H9 (cell line): ENCODE results near the gene DSCAM. TPM values are rescaled to one million over a fixed set of nuclear protein-coding genes. Genes with fewer than 3 reads are reported as not detected.

ENCODE experiments used
- DNase-seq: peaks from one replicate; pipeline ENCODE4 v3.0.0-alpha.2; 2017
- H2AFZ ChIP-seq: one replicate; pipeline ENCODE4 v1.6.1; 2013; ENCODE audit warnings: mild to moderate bottlenecking, low read length, control low read depth, moderate library complexity
- H2AK5ac ChIP-seq: 2 replicates; pipeline ENCODE4 v1.6.1; 2013; ENCODE audit warnings: low read length, control low read depth, mixed read lengths; ENCODE audit not compliant: insufficient read length
- H2BK120ac ChIP-seq: one replicate; pipeline ENCODE4 v1.6.1; 2013; ENCODE audit warnings: low read depth, mild to moderate bottlenecking, low read length, control low read depth, inconsistent platforms; ENCODE audit not compliant: poor library complexity, severe bottlenecking
- H2BK12ac ChIP-seq: 2 replicates; pipeline ENCODE4 v1.6.1; 2013; ENCODE audit warnings: low read length, control low read depth, mixed read lengths, low read depth; ENCODE audit not compliant: insufficient read length
- H2BK15ac ChIP-seq: 2 replicates; pipeline ENCODE4 v1.6.1; 2013; ENCODE audit warnings: low read depth, low read length, control low read depth
- H2BK20ac ChIP-seq: one replicate; pipeline ENCODE4 v1.6.1; 2013; ENCODE audit warnings: low read depth, mild to moderate bottlenecking, low read length, control low read depth, inconsistent platforms; ENCODE audit not compliant: poor library complexity, severe bottlenecking
- H2BK5ac ChIP-seq: 2 replicates; pipeline ENCODE4 v1.6.1; 2013; ENCODE audit warnings: low read length, control low read depth, mixed read lengths; ENCODE audit not compliant: insufficient read length
- H3K14ac ChIP-seq: 2 replicates; pipeline ENCODE4 v1.6.1; 2013; ENCODE audit warnings: low read length, control low read depth; ENCODE audit not compliant: insufficient read depth
- H3K18ac ChIP-seq: 2 replicates; pipeline ENCODE4 v1.6.1; 2013; ENCODE audit warnings: low read depth, mild to moderate bottlenecking, mixed read lengths, low read length, control low read depth; ENCODE audit not compliant: insufficient read length
- H3K23ac ChIP-seq: 2 replicates; pipeline ENCODE4 v1.6.1; 2013; ENCODE audit warnings: low read length, control low read depth, mixed read lengths, low read depth; ENCODE audit not compliant: insufficient read length
- H3K23me2 ChIP-seq: 2 replicates; pipeline ENCODE4 v1.6.1; 2013; ENCODE audit warnings: low read depth, mild to moderate bottlenecking, mixed read lengths, low read length, control low read depth; ENCODE audit not compliant: insufficient read length, poor library complexity, severe bottlenecking
- H3K27ac ChIP-seq: 2 replicates; pipeline ENCODE4 v1.5.1; 2013; ENCODE audit warnings: low read length, control low read depth, mixed read lengths, low read depth; ENCODE audit not compliant: insufficient read length
- H3K27me3 ChIP-seq: 2 replicates; pipeline ENCODE4 v1.6.1; 2013; ENCODE audit warnings: low read length, control low read depth, inconsistent platforms; ENCODE audit not compliant: insufficient read depth
- H3K4ac ChIP-seq: 2 replicates; pipeline ENCODE4 v1.6.1; 2013; ENCODE audit warnings: low read depth, mild to moderate bottlenecking, control low read depth, inconsistent platforms, low read length, moderate library complexity
- H3K4me1 ChIP-seq: 2 replicates; pipeline ENCODE4 v1.6.1; 2013; ENCODE audit warnings: low read length, control low read depth, inconsistent platforms; ENCODE audit not compliant: insufficient read depth
- H3K4me2 ChIP-seq: 2 replicates; pipeline ENCODE4 v1.6.1; 2013; ENCODE audit warnings: low read length, control low read depth, mixed read lengths; ENCODE audit not compliant: insufficient read length, insufficient read depth
- H3K56ac ChIP-seq: 2 replicates; pipeline ENCODE4 v1.6.1; 2013; ENCODE audit warnings: low read depth, mild to moderate bottlenecking, mixed read lengths, low read length, control low read depth; ENCODE audit not compliant: insufficient read length
- H3K79me1 ChIP-seq: 2 replicates; pipeline ENCODE4 v1.6.1; 2013; ENCODE audit warnings: low read depth, mild to moderate bottlenecking, moderate library complexity, low read length, control low read depth, inconsistent platforms; ENCODE audit not compliant: insufficient read depth, poor library complexity, severe bottlenecking
- H3K79me2 ChIP-seq: 2 replicates; pipeline ENCODE4 v1.6.1; 2013; ENCODE audit warnings: low read length, control low read depth, inconsistent platforms; ENCODE audit not compliant: insufficient read depth
- H3K9ac ChIP-seq: 2 replicates; pipeline ENCODE4 v1.6.1; 2013; ENCODE audit warnings: low read length, control low read depth, mixed read lengths; ENCODE audit not compliant: insufficient read length; ENCODE audit errors: extremely low read depth
- H3K9me3 ChIP-seq: one replicate; pipeline ENCODE4 v1.6.1; 2013; ENCODE audit warnings: low read depth, low read length, inconsistent platforms; ENCODE audit not compliant: control insufficient read depth
- H3T11ph ChIP-seq: one replicate; pipeline ENCODE4 v1.6.1; 2013; ENCODE audit warnings: mild to moderate bottlenecking, low read length, control low read depth, inconsistent platforms
- H4K20me1 ChIP-seq: one replicate; pipeline ENCODE4 v1.6.1; 2013; ENCODE audit not compliant: control insufficient read depth, insufficient read length, insufficient read depth
- H4K5ac ChIP-seq: 2 replicates; pipeline ENCODE4 v1.6.1; 2013; ENCODE audit warnings: low read depth, mild to moderate bottlenecking, mixed read lengths, low read length, control low read depth; ENCODE audit not compliant: insufficient read length
- H4K8ac ChIP-seq: replicated peaks from 2 replicates; pipeline ENCODE4 v1.6.1; 2013; ENCODE audit warnings: low read length, control low read depth, mixed read lengths, low read depth; ENCODE audit not compliant: insufficient read length
- H4K91ac ChIP-seq: 2 replicates; pipeline ENCODE4 v1.6.1; 2013; ENCODE audit warnings: low read depth, mild to moderate bottlenecking, moderate library complexity, mixed read lengths, low read length, control low read depth; ENCODE audit not compliant: insufficient read length
- H3K27ac Mint-ChIP-seq, 3 experiments: 2 replicates in 2 of 3; 3 replicates in 1 of 3; pipeline ENCODE4 v1.8.0; 2020 to 2021; ENCODE audit warnings: mixed read lengths in 3 of 3, mild to moderate bottlenecking in 1 of 3, moderate library complexity in 1 of 3
- H3K27me3 Mint-ChIP-seq: 2 replicates; pipeline ENCODE4 v1.8.0; 2021; ENCODE audit warnings: low read depth, mild to moderate bottlenecking, moderate library complexity, mixed read lengths
- H3K36me3 Mint-ChIP-seq, 3 experiments: 2 replicates in 2 of 3; 3 replicates in 1 of 3; pipeline ENCODE4 v1.8.0; 2020 to 2021; ENCODE audit warnings: low read depth in 3 of 3, mixed read lengths in 3 of 3; ENCODE audit not compliant: insufficient read depth in 1 of 3
- H3K4me1 Mint-ChIP-seq, 2 experiments: 2 replicates each; pipeline ENCODE4 v1.8.0; 2020; ENCODE audit warnings: mixed read lengths in 2 of 2
- H3K4me3 Mint-ChIP-seq, 2 experiments: 2 replicates in 1 of 2; 3 replicates in 1 of 2; pipeline ENCODE4 v1.8.0; 2020 to 2021; ENCODE audit warnings: mild to moderate bottlenecking in 2 of 2, mixed read lengths in 2 of 2, moderate library complexity in 1 of 2
- H3K9me3 Mint-ChIP-seq, 2 experiments: 2 replicates in 1 of 2; 3 replicates in 1 of 2; pipeline ENCODE4 v1.8.0; 2020; ENCODE audit warnings: mild to moderate bottlenecking in 2 of 2, mixed read lengths in 2 of 2, moderate library complexity in 1 of 2
- total RNA-seq: library from RNA; stranded (reverse); gene quantifications from 2 replicates; pipeline ENCODE4 v1.2.1, GENCODE V29; 2021
- TF ChIP-seq, protein P1 (sequence below): fragments of 200-600 bp; sonication (generic); conservative IDR thresholded peaks from 3 replicates; pipeline ENCODE4 v1.8.0; 2021; ENCODE audit warnings: antibody characterized with exemption, mild to moderate bottlenecking

The DSCAM gene
- total RNA-seq, 1 experiment from 2014 or later, result 0.17 TPM

DNA sequence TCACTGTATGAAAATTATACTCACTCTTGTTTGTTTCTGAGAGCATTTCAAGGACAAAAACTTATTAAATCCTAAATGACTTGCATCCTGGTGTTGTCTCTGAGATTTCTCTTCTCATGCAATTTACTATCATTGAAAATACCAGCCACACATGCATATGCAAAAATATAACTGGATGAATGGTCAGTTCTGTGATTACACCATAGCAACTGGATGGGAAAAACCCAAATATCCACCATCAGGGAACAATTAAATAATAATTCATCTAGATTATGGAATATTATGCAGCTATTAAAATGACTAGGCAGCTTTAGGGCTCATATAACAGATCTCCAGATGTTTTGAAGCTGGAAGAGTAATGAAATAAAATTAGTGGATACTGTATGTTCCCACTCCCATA is 11.6 kb upstream of the DSCAM start:
- no peak overlapping the region for H2BK120ac ChIP-seq
- H2AFZ ChIP-seq, result no peak overlapping the region
- Mint-ChIP-seq H3K9me3 (peaks cover 6 to 8% of the 10 kb centered on the region in 2 experiments; a peak in 4 of 5 replicates), H3K36me3 (peaks cover 0 to 11% (median 11%) of the 10 kb centered on the region in 3 experiments; a peak in 4 of 7 replicates), H3K27ac (no peak overlapping the region), H3K27me3 (peaks cover 2% of the 10 kb centered on the region; the same call in 1 of the 2 replicates), H3K4me3 (no peak overlapping the region), H3K4me1 (peaks cover 10 to 13% of the 10 kb centered on the region in 2 experiments)
- no peak overlapping the region for H3K18ac ChIP-seq
- TF ChIP-seq, protein P1, sequence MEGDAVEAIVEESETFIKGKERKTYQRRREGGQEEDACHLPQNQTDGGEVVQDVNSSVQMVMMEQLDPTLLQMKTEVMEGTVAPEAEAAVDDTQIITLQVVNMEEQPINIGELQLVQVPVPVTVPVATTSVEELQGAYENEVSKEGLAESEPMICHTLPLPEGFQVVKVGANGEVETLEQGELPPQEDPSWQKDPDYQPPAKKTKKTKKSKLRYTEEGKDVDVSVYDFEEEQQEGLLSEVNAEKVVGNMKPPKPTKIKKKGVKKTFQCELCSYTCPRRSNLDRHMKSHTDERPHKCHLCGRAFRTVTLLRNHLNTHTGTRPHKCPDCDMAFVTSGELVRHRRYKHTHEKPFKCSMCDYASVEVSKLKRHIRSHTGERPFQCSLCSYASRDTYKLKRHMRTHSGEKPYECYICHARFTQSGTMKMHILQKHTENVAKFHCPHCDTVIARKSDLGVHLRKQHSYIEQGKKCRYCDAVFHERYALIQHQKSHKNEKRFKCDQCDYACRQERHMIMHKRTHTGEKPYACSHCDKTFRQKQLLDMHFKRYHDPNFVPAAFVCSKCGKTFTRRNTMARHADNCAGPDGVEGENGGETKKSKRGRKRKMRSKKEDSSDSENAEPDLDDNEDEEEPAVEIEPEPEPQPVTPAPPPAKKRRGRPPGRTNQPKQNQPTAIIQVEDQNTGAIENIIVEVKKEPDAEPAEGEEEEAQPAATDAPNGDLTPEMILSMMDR, result no peak
- no peaks in the 10 kb centered on the region for H3K27me3 ChIP-seq
- H4K20me1 ChIP-seq, result no peaks in the 10 kb centered on the region
- no peak overlapping the region for H3K4me2 ChIP-seq
- no peak overlapping the region for H3K27ac ChIP-seq
- no peak overlapping the region for H3T11ph ChIP-seq
- no peak overlapping the region for H3K4ac ChIP-seq
- no peak overlapping the region for H2AK5ac ChIP-seq
- H2BK15ac ChIP-seq, result no peak overlapping the region
- no peaks in the 10 kb centered on the region for H3K79me2 ChIP-seq
- no peaks in the 10 kb centered on the region for H3K23me2 ChIP-seq
- H3K9me3 ChIP-seq, result no peaks in the 10 kb centered on the region
- H2BK12ac ChIP-seq, result no peak overlapping the region
- H2BK5ac ChIP-seq, result no peak overlapping the region
- no peak overlapping the region for H4K5ac ChIP-seq
- no peak overlapping the region for H3K14ac ChIP-seq
- DNase-seq, result no peak
- no peak overlapping the region for H4K91ac ChIP-seq
- no peak overlapping the region for H2BK20ac ChIP-seq
- no peak overlapping the region for H3K23ac ChIP-seq
- H3K56ac ChIP-seq, result no peak overlapping the region
- no peaks in the 10 kb centered on the region for H3K79me1 ChIP-seq
- no peak overlapping the region for H3K9ac ChIP-seq
- no peak overlapping the region for H4K8ac ChIP-seq
- H3K4me1 ChIP-seq, result peaks cover 1% of the 10 kb centered on the region; the same call in 1 of the 2 replicates
